Stimulated activated CD8-positive, alpha-beta memory T cell treated with anti-CD3 and anti-CD28 coated beads, Interleukin-4, amount 100 ng/mL, for 24 hours (primary cell): ENCODE results near the gene TTC9C.
"Not testable (repeated sequence)": the region's sequence is repeated elsewhere in the genome, so short reads cannot be mapped to it uniquely, and the experiment has no call there.

Experiments
- DNase-seq: peaks from one replicate; pipeline ENCODE4 v3.0.0-alpha.2; 2020; ENCODE audit warnings: low read depth

TTC9C gene, protein sequence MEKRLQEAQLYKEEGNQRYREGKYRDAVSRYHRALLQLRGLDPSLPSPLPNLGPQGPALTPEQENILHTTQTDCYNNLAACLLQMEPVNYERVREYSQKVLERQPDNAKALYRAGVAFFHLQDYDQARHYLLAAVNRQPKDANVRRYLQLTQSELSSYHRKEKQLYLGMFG

DNA sequence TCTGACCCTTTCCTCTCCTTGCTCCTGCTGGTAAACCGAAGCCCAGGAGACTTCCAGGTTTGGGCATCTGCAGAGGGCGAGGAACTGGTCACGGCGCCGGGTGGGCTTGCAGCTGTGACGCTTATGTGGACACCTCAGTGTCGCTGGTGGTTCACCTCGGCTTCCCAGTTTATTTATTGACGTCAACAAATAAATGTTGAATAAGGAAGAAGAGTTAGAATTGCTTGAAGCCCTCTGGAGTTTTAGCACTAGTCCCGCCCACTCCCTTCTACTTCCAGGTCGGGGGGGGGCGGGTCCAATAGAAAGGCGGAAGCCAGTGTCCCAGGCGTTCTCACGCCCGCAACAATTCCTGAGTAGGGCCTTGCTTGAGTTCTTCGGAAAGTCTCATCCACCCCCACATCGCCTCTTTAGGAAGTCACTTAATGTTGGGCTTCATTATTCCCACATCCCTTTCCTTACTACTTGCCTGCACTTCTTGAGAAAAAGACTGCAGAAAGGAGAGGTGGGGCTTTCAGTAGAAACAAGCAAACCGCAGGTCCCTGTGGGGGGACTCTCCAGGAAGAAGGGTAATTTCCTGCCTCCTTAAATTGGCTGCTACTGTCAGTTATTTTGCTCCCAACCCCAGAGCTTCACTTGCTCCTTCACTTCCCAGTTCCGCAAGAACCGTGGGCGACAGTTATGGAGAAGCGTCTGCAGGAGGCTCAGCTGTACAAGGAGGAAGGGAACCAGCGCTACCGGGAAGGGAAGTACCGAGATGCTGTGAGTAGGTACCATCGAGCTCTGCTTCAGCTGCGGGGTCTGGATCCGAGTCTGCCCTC is at the start of gene TTC9C:
Gene TTC9C, plus strand, starts transcription at position 316 of the 818 bp plus-strand sequence. Its CDS starts 363 bp downstream, at position 679.
- DNase-seq: peak; percentile 67

DNA sequence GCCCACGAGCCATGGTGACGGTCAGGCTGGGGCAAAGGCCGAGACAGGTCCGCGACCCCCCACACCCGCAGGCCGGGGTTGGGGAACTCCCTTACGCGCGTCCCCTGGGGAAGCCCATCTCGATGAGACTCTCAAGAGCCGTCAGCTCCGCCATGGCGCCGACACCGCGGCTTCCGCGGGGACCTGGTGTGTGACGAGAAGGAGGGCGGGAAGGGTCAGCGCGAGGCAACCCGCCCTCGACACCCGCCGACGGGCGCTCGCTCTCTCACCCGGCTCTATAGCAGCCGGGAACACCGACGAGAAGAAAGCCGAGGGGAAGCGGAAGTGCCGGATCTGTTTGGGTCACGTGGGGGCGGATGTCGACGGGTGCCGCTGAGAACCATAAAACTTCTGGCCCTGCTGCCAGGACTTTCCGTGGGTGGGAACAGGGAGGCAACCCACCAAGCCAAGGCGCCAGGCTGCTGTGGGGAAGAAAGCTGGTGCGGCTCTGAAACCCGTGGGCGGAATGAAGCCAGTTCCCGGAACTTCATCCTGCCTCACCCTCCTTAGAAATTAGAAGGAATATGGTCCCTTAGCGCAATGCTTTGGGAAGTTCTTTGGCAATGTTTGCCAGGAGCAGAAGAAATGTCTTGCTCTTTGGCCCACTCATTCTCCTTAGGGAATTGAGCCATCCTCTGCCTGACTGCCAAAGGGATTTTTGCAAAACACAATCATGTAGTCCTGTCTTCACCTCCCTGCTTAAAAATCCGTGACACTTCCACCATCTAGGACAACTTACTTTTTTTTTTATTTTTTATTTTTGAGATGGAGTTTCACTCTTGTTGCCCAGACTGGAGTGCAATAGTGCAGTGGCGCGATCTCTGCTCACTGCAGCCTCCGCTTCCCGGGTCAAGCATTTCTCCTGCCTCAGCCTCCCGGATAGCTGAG is 49.3 kb upstream of the TTC9C start, which contains the start of gene UBXN1:
Gene UBXN1, minus strand, starts transcription at position 304 of the 927 bp plus-strand sequence. Its CDS starts 150 bp downstream, at position 154.
- DNase-seq: peak; percentile 83

DNA sequence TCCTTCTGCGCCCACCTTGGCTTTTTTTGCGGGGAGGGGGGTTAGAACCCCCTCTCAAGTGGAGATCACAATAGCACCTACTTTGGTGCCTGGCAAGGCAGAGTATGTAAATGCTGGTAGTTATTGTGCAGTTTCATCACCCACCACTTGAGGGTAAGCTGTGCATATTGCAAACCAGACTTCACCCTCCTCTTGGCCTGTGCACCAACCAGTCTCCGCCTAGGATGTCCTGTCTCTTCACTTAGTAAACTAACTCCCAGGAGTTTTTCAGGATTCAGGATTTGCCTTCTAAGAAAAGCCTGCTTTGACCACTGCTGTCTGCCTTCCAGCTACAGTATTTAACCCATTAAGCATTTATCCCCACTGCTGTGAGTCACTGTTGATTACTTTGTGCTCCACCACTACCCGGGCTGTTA is 47.5 kb upstream of the TTC9C start:
- DNase-seq: no peak

- DNase-seq: no peak
Observed at GRCh38 chr11:62682518-62682917, 45.8 kb upstream of the TTC9C start.

DNA sequence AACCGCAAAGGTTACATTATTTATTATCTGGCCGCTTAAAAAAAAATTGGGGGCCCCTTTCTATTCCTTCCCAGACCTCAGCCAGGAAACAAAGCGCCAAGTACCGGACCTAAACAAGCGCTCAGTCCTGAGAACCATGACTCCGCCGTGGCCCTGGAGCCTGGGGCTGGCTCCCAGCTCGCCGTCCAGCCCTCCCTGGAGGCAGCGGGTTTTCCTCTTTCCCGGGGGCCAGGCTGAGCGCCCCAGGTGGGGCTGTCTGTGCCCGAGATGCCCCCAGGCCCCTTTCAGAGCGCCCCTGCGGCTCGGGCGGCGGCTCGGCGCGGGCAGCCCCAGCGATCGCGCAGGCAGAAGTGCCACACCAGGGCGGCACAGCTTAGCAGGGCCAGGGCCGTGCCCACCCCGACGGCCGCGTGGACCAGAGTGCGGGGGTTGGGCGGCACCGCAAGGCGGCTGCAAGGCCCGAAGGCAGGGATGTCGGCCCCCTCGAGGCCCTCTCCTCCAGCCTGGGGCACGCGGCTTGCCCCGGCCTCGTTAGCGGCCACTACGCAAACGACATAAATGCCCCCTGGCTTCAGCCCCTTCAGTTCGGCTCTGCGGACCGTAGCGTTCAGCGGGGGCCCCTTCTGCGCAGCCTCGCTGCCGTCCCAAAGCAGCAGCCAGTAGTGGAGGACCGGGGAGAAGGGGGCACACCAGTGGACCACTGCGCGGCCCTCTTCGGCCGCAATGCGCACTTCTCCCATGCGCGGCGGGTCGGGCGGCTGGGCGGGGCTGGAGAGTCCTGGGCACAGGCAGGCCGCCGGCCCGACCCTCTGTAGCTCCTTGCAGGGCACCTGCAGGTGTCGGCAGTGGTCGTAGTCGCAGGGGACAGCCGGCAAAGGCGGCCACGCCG is 40.5 kb upstream of the TTC9C start:
- DNase-seq: no peak

DNA sequence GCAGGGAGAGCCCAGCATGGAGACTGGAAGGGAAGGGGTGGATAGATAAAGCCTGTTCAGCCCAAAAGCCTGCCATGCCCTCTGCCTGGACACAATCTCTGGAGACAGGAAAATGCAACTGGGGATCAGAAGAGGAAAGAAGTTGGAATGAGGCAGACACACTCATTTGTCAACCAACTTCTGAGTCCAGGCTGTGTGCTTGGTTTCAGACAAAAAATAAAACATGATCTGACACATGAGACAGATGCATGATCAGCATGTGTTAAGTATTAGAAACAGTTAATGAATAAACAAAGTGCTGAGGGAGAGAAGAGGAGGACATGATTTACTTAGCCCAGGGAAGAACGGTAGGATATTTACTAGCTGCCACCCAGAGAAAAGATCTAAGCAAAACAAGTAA is 39.8 kb upstream of the TTC9C start:
- DNase-seq: no peak

DNA sequence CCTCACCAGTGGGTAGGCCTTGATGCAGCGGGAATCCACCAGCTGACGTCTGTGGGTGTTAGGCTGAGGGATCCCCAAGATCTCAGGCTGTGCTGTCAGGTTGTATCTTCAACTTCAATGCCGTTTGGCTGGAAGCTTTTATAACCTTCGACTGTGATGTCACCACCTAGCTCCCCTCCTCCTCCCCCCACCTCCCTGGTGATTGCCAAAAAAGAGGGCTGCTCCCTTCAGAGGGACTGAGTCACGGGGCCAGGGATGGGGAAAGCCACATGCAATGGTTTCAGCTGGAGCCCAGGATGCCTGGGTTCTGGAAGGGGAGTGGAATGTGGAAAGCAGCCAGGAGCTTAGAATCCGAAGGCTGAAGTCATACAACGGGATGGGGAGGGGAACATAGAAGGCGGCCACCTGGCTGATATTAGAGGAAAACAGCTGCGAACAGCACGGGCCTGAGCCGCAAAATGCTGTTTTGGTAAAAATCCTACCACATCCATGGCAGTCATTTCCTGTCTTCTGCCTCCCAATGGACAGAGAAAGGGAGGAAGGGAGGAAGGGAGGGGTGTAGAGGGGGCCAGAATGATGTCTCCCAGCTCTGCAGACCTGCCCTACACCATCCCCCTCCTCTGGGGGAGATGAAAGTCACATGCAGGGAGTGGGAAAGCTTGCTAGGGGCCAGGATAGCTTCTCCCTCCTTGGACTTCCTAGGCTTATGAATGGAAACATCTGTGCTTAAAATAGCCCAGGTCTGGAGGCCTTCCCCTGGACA is 38.7 kb upstream of the TTC9C start, which contains the start of gene LRRN4CL:
Gene LRRN4CL, minus strand, starts transcription at position 110 of the 763 bp plus-strand sequence. CDS start 1,022 bp downstream, outside the sequence.
- no peak for DNase-seq

- DNase-seq: not testable (repeated sequence)
Observed at GRCh38 chr11:62693624-62694023, 34.7 kb upstream of the TTC9C start.

DNA sequence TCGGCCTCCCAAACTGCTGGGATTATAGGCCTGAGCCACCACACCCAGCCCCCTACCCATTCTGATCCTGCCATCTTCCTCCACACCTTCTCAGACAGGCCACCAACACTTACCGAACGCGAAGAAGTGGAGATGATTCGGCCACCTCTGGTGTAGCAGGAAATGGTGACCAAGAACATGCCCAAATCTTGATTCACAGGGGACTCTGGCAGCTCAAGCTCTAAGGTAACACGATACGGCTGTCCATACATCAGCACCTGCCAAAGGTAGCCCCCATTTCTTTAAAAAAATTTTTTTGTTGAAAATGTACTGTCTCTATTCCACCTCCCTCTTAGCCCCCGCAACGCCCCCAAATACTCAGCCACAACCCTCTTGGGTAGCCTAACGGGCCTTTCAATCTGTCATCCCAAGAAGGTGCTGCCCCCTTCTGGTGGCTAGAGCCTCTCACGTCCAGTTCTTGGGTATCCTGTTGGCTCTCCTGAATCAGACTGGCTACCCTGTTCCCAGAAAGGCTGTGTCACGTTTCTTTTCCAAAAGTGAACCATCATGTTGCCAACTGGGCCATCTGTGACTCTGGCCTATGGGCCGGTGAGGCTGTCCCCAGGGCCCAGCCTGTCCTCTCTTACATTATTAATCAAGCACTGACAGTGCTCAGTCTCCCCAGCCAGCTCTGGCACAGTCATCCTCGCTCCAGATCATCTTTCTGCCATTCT is 33.7 kb upstream of the TTC9C start:
- peak; percentile 59 for DNase-seq

DNA sequence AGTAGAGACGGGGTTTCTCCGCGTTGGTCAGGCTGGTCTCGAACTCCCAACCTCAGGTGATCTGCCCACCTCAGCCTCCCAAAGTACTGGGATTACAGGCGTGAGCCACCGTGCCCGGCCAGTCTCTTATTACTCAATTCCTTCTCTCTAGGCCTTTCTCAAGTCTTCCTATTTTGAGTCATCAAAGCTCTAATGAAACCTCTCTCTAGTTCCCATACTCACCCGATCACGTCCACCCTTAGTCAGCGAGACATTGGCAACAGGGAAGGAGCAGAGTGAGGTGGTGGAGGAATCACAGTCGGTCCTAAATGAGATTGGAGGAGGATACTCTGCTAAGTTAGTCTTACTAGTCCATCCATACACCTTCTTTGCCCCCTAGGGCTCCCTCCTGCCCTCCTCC is 26.0 kb upstream of the TTC9C start:
- no peak for DNase-seq

GRCh38 chr11:62703921-62704320 is 24.4 kb upstream of the TTC9C start:
- DNase-seq: not testable (repeated sequence)

GRCh38 chr11:62705413-62705812 is 22.9 kb upstream of the TTC9C start:
- DNase-seq: no peak

DNA sequence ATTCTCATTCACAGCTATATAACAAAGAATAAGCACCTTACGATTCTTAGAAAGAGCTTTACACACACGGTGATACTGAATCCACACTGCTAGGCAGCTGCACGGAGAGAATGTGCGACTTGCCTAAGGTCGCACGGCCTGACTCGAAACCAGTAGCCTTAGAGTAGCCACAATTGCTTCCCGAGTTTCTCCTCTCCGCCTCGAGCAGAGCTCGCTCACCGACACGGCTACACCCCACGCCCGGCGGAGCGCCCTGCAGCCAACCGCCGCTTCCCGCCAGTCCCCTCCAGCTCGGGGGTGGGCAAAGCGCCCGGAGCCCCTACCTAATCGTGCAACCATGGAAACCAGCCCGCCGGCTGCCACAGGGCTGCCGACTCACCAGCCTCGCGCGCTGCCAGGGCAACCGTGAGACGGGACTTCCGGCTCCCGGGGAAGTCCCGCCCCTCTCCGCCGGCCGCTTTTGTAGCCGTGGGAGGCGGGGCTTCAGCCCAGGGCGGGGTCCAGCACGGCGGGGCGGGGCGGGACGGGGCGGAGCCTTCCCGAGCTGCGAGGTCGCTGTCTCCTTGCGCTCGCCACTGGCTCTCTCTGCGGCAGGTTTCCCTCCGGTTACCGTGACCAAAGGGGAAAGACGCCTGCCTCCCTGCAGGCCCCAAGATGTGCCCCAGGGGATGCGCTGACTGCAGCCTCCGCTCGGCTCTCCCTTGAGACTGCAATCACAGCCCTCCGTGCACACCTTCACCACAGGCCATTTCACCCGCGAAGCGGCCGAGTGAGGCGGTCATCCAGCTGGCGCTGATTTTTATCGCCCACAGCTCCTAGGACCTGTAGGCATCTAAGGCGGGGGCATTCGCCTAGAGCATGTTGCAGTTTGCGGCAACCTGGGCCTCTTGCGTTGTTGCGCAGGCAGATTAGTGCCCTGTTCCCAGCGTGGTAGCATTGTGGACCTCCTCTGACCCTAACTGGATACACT is 22.1 kb upstream of the TTC9C start:
- DNase-seq: peak; percentile 91

DNA sequence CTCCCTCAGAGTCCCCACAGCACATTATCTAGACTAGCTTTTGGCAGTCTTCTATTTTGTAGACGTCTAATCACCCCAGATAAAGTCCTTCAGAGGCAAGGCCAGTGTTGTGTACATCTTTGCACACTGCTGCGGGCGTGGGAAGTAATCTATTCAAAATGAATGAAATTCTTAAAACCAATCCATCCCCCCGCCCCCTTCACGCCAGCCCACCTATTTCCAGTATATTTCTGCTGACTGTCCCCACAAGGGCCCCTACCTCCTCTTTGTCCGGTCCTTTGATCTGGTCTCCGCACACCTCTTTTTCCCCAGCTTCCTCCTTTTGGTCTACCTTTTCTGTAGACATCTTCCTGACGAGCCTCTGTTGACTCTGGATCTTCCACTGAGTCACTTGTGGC is 21.4 kb upstream of the TTC9C start:
- no peak for DNase-seq

GRCh38 chr11:62707277-62707861 is 20.9 kb upstream of the TTC9C start, which contains the start of the genes BSCL2 and GNG3:
Gene BSCL2, minus strand, starts transcription at chr11:62707424. Its CDS starts 229 bp downstream, at chr11:62707195.
Gene GNG3, plus strand, starts transcription at chr11:62707676. Its CDS starts 620 bp downstream, at chr11:62708296.
- no peak for DNase-seq

GRCh38 chr11:62708392-62708791 is 19.9 kb upstream of the TTC9C start:
- no peak for DNase-seq

DNA sequence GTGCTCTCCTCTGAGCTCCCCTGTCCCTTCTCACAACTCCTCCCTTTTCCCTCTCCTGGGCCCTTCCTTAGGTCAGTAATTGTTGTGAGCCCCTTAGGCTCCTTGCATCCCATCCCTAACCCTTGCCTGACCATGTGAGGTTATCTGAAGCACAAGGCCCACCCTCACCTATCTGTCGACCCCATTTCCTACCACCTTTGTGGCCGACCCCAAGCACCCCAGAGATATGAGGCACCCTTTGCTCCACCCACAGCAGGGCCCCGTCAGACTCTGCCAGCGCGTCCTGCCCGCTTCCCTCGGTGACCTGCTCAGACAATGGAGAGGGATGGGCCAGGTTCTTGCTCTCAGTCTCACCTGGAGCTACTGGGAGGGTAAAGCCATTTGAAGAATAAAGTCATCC is 19.5 kb upstream of the TTC9C start:
- no peak for DNase-seq
